ENCODE results near the gene DAPK2. TPM values are rescaled to one million over a fixed set of nuclear protein-coding genes. Genes with fewer than 3 reads are reported as not detected.
A peak's percentile ranks its signal among the peaks of the same experiment; 100 is the strongest.

DAPK2 gene
- total and polyA plus RNA-seq, 2 of the 13 experiments (the other 11 are each of a cell fraction or from before 2014, with no cell fraction given), result 0.33 to 0.63 TPM

DNA sequence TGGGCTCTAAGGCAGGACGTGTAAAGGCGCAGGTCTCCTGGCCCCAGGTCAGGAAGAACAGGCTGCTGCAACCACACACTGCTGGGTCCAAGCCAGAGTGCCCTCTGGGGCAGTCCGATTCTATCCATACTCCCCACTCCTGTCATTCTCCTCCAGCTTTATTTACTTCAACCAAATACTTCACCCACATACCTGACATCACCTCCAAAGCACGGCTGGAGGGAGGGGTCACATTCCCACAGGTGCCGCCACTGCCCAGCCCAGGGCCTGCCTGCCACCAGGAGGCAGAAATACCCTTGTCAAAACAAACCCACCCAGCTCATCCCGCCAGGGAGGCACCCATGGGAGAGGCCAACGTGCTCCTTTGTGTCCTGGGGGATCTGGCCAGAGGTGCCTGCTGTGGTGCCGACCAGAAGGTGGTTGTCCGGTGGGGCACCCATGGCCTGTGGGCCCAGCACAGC lies 100.4 kb downstream of the DAPK2 start (continued):
- TF ChIP-seq, protein P1, sequence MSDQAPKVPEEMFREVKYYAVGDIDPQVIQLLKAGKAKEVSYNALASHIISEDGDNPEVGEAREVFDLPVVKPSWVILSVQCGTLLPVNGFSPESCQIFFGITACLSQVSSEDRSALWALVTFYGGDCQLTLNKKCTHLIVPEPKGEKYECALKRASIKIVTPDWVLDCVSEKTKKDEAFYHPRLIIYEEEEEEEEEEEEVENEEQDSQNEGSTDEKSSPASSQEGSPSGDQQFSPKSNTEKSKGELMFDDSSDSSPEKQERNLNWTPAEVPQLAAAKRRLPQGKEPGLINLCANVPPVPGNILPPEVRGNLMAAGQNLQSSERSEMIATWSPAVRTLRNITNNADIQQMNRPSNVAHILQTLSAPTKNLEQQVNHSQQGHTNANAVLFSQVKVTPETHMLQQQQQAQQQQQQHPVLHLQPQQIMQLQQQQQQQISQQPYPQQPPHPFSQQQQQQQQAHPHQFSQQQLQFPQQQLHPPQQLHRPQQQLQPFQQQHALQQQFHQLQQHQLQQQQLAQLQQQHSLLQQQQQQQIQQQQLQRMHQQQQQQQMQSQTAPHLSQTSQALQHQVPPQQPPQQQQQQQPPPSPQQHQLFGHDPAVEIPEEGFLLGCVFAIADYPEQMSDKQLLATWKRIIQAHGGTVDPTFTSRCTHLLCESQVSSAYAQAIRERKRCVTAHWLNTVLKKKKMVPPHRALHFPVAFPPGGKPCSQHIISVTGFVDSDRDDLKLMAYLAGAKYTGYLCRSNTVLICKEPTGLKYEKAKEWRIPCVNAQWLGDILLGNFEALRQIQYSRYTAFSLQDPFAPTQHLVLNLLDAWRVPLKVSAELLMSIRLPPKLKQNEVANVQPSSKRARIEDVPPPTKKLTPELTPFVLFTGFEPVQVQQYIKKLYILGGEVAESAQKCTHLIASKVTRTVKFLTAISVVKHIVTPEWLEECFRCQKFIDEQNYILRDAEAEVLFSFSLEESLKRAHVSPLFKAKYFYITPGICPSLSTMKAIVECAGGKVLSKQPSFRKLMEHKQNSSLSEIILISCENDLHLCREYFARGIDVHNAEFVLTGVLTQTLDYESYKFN (CRISPR knock-in tag; conservative IDR thresholded peaks at IDR 0.05), result peak; percentile 36; the same call in 1 of the 2 replicates
- TF ChIP-seq WIZ (CRISPR knock-in tag; IDR thresholded peaks at IDR 0.05) (no peak), TBX3 (IDR thresholded peaks at IDR 0.05; ENCODE audit: borderline replicate concordance) (no peak), FOSL1 (CRISPR knock-in tag; IDR thresholded peaks at IDR 0.05; ENCODE audit: borderline replicate concordance) (no peak), ZNF224 (CRISPR knock-in tag; IDR thresholded peaks at IDR 0.05) (peak; percentile 25; the same call in 1 of the 2 replicates), ELF3 (CRISPR knock-in tag; IDR thresholded peaks at IDR 0.05) (peak; percentile 48; the same call in 1 of the 2 replicates), RXRB (CRISPR knock-in tag; IDR thresholded peaks at IDR 0.05; ENCODE audit: borderline replicate concordance) (0 out of 2 replicates have a peak, but pooled peaks have one; percentile 28)
- TF ChIP-seq, protein P2, sequence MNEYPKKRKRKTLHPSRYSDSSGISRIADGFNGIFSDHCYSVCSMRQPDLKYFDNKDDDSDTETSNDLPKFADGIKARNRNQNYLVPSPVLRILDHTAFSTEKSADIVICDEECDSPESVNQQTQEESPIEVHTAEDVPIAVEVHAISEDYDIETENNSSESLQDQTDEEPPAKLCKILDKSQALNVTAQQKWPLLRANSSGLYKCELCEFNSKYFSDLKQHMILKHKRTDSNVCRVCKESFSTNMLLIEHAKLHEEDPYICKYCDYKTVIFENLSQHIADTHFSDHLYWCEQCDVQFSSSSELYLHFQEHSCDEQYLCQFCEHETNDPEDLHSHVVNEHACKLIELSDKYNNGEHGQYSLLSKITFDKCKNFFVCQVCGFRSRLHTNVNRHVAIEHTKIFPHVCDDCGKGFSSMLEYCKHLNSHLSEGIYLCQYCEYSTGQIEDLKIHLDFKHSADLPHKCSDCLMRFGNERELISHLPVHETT (CRISPR knock-in tag; conservative IDR thresholded peaks at IDR 0.05), result 0 out of 2 replicates have a peak, but pooled peaks have one; percentile 27
- TF ChIP-seq, protein P3, sequence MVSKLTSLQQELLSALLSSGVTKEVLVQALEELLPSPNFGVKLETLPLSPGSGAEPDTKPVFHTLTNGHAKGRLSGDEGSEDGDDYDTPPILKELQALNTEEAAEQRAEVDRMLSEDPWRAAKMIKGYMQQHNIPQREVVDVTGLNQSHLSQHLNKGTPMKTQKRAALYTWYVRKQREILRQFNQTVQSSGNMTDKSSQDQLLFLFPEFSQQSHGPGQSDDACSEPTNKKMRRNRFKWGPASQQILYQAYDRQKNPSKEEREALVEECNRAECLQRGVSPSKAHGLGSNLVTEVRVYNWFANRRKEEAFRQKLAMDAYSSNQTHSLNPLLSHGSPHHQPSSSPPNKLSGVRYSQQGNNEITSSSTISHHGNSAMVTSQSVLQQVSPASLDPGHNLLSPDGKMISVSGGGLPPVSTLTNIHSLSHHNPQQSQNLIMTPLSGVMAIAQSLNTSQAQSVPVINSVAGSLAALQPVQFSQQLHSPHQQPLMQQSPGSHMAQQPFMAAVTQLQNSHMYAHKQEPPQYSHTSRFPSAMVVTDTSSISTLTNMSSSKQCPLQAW (CRISPR knock-in tag; IDR thresholded peaks at IDR 0.05), result peak; percentile 66; the same call in 1 of the 2 replicates
- TF ChIP-seq, protein P4, sequence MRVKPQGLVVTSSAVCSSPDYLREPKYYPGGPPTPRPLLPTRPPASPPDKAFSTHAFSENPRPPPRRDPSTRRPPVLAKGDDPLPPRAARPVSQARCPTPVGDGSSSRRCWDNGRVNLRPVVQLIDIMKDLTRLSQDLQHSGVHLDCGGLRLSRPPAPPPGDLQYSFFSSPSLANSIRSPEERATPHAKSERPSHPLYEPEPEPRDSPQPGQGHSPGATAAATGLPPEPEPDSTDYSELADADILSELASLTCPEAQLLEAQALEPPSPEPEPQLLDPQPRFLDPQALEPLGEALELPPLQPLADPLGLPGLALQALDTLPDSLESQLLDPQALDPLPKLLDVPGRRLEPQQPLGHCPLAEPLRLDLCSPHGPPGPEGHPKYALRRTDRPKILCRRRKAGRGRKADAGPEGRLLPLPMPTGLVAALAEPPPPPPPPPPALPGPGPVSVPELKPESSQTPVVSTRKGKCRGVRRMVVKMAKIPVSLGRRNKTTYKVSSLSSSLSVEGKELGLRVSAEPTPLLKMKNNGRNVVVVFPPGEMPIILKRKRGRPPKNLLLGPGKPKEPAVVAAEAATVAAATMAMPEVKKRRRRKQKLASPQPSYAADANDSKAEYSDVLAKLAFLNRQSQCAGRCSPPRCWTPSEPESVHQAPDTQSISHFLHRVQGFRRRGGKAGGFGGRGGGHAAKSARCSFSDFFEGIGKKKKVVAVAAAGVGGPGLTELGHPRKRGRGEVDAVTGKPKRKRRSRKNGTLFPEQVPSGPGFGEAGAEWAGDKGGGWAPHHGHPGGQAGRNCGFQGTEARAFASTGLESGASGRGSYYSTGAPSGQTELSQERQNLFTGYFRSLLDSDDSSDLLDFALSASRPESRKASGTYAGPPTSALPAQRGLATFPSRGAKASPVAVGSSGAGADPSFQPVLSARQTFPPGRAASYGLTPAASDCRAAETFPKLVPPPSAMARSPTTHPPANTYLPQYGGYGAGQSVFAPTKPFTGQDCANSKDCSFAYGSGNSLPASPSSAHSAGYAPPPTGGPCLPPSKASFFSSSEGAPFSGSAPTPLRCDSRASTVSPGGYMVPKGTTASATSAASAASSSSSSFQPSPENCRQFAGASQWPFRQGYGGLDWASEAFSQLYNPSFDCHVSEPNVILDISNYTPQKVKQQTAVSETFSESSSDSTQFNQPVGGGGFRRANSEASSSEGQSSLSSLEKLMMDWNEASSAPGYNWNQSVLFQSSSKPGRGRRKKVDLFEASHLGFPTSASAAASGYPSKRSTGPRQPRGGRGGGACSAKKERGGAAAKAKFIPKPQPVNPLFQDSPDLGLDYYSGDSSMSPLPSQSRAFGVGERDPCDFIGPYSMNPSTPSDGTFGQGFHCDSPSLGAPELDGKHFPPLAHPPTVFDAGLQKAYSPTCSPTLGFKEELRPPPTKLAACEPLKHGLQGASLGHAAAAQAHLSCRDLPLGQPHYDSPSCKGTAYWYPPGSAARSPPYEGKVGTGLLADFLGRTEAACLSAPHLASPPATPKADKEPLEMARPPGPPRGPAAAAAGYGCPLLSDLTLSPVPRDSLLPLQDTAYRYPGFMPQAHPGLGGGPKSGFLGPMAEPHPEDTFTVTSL (CRISPR knock-in tag; IDR thresholded peaks at IDR 0.05; ENCODE audit: borderline replicate concordance), result peak; percentile 54; the same call in 1 of the 2 replicates
- TF ChIP-seq, protein P5, sequence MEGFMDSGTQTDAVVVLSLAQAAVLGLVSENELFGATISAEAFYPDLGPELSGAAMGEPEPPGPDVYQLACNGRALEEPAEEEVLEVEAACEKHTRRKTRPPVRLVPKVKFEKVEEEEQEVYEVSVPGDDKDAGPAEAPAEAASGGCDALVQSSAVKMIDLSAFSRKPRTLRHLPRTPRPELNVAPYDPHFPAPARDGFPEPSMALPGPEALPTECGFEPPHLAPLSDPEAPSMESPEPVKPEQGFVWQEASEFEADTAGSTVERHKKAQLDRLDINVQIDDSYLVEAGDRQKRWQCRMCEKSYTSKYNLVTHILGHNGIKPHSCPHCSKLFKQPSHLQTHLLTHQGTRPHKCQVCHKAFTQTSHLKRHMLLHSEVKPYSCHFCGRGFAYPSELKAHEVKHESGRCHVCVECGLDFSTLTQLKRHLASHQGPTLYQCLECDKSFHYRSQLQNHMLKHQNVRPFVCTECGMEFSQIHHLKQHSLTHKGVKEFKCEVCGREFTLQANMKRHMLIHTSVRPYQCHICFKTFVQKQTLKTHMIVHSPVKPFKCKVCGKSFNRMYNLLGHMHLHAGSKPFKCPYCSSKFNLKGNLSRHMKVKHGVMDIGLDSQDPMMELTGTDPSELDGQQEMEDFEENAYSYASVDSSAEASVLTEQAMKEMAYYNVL (CRISPR knock-in tag; IDR thresholded peaks at IDR 0.05; ENCODE audit: borderline replicate concordance), result 0 out of 2 replicates have a peak, but pooled peaks have one; percentile 19

Measured in HepG2 (cell line).